ENCODE data around the gene SLC28A1.
"Not testable (repeated sequence)": the region's sequence is repeated elsewhere in the genome, so short reads cannot be mapped to it uniquely, and the experiment has no call there.

SLC28A1 gene

GRCh38 chr15:84913360-84913723 is 28.9 kb downstream of the SLC28A1 start:
- no peak for FAIRE-seq

DNA sequence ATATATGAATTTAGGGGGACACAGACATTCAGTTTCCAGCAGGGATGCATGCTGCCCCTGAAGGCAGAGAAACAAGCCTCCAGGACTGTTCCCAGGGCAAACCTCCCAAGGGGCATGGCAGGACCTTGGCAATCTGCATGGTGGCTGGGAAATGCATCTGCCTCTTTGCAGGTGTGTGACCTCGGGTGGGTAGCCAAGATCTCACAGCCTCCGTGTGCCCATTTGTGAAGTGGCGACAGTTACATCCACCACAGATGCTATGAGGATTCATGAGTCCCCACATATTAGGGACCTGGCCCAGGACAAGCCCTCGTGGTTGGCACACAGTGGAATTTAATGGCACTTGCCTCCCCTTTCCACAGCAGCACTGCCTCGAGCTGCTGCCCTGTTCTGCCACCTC is 29.9 kb downstream of the SLC28A1 start:
- FAIRE-seq, result no peak

GRCh38 chr15:84914909-84915605 is 30.6 kb downstream of the SLC28A1 start:
- no peak for FAIRE-seq

GRCh38 chr15:84915606-84915958 is 31.1 kb downstream of the SLC28A1 start:
- no peak for FAIRE-seq

- FAIRE-seq, result no peak
Measured at GRCh38 chr15:84917452-84917851, 33.0 kb downstream of the SLC28A1 start.

GRCh38 chr15:84919106-84919667 is 34.7 kb downstream of the SLC28A1 start:
- FAIRE-seq, result no peak

DNA sequence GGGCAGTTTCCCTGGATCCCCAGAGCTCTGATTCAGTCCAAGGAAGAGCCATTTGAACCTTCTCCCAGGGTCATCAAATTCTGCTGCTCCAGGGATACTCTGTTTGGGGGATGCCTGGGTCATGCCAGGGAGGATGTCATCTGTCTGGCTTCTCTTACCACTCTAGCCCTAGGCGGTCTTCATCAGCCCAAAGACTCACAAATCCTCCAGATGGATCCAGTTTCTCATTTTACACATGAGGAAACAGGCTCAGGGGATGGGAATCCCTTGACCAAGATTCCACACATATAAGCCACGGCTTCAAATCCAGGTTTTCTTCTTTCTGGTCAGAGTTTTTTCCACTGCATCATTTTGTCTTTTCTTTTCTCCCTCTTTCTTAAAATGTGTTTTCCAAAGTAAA is 36.7 kb downstream of the SLC28A1 start:
- FAIRE-seq, result no peak

DNA sequence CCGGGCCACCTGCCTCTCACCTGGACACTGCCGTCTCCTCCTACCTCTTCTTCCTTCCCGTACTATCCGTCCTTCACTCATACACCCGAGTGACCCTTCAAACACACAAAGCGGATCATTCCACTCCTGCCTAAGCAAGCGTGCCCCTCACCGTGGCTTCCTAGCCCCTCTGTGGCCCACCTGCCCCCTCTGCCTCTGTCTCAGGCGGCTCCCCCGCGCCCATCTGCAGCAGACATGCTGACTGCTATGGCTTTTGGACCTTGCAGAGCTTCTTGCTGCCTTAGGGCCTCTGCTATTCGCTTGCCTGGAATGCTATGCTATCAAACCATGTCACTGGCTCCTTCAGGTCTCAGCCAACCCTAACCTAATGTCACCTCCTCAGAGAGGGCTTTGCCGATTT is 38.1 kb downstream of the SLC28A1 start:
- FAIRE-seq, result no peak

GRCh38 chr15:84924077-84924731 is 39.7 kb downstream of the SLC28A1 start:
- FAIRE-seq, result no peak

- FAIRE-seq, result not testable (repeated sequence)
Measured at GRCh38 chr15:84924821-84925569, 40.5 kb downstream of the SLC28A1 start.

- no peak for FAIRE-seq
Measured at GRCh38 chr15:84925906-84926305, 41.4 kb downstream of the SLC28A1 start.

- no peak for FAIRE-seq
Measured at GRCh38 chr15:84926491-84927230, 42.2 kb downstream of the SLC28A1 start.

GRCh38 chr15:84928843-84929168 is 44.3 kb downstream of the SLC28A1 start:
- no peak for FAIRE-seq

DNA sequence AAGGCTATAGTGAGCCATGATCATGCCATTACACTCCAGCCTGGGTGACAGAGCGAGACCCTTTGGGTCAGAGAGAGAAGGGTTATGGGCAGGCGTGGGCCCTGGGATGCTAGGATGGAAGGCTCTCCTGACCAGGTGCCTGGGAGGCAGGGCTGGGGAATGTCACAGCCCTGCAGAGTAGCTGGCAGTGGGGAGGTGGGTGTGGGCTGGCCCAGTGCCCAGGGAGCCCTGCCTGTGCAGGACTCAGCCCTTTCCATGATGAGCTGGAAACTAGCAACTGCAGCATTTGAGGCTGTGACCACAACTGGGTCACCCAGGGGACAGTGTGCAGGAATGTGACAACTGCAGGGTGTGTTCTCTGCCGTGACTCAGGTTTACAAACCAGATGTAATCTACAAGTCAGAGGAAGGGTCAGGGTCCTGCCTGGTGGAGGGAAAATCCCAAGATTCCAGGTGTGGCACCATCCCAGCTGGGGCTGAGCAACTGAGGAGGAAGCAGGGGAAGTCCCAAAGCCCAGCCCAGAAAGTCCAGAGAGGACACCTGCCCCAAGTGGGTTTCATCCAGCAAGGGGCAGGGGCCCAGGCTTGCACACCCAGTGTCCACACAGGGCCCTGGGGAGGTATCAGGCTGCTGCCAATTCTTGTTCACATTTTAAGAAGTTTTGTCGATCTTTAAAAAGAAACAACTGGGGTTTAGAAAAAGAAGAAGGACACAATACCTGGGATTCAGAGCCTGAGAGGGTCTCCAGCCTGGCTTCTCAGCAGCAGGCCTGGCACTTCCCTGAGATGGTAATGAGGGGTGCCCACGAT is 45.5 kb downstream of the SLC28A1 start:
- no peak for FAIRE-seq

- FAIRE-seq, result no peak
Measured at GRCh38 chr15:84934942-84935729, 50.7 kb downstream of the SLC28A1 start.

- FAIRE-seq, result no peak
Measured at GRCh38 chr15:84937144-84937543, 52.7 kb downstream of the SLC28A1 start.

- FAIRE-seq, result no peak
Measured at GRCh38 chr15:84938726-84939125, 54.3 kb downstream of the SLC28A1 start.

- FAIRE-seq, result no peak
Measured at GRCh38 chr15:84940399-84940798, 55.9 kb downstream of the SLC28A1 start.

GRCh38 chr15:84942456-84942855 is 58.0 kb downstream of the SLC28A1 start:
- no peak for FAIRE-seq

- no peak for FAIRE-seq
Measured at GRCh38 chr15:84944311-84944710, 59.8 kb downstream of the SLC28A1 start.

DNA sequence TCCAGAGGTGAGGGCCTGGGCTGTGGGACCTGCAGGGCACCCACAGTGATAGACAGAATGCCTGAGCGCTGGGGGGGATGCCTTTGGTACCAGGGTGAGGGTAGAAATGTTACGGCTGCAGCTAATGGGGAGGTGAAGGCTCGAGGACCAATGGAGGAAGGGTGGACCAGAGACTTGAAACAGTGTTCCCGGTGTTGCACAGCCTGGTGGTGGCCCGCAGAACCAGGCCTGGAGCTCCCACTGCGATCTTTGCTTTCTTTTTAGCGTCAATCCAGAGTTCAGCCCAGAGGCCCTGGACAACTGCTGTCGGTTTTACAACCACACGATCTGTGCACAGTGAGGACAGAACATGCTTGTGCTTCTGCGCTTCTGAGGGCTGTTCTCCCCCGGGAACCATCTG is 60.4 kb downstream of the SLC28A1 start:
- no peak for FAIRE-seq

All from islet of Langerhans (tissue), 1 donor.